Left colon (tissue), 2 donors: Measurements from ENCODE around the gene DIRAS1. TPM values are rescaled to one million over a fixed set of nuclear protein-coding genes. Genes with fewer than 3 reads are reported as not detected.

Source experiments
- total RNA-seq, 2 donors: library from RNA; stranded (reverse); fragmentation: NEBNext Ultra II Directional; extraction: Animal tissue kit (Norgen Biotek cat#: 25700); gene quantifications; one replicate each; pipeline ENCODE4 v1.2.1, GENCODE V29; 2021
- donor health status: DM: no; HTN: no; CAD: no.
- donor health status: DM: yes; HTN: yes; CAD: no.

DIRAS1 gene
- total RNA-seq, 2 donors from 2014 or later: 0.52 to 1.1 TPM

Other genes with a start within 250 kb of the DIRAS1 start
- gene GADD45B, start 245.2 kb downstream of the DIRAS1 start, total RNA-seq: 10 to 100 TPM; 44.4 to 53.8 TPM
- gene GNG7, start 18.7 kb downstream of the DIRAS1 start, total RNA-seq: 1 to 10 TPM; 1.4 to 5.3 TPM
- gene SLC39A3, start 18.6 kb upstream of the DIRAS1 start, total RNA-seq: 10 to 100 TPM; 21.6 to 24.9 TPM
- 10 to 100 TPM; 39.6 to 52.3 TPM for gene SGTA, start 61.9 kb upstream of the DIRAS1 start, total RNA-seq
- 10 to 100 TPM; 43.6 to 46.0 TPM for gene THOP1, start 64.1 kb upstream of the DIRAS1 start, total RNA-seq
- 1 to 10 TPM; 4.1 to 4.3 TPM for gene ZNF554, start 98.5 kb upstream of the DIRAS1 start, total RNA-seq
- 1 to 10 TPM; 5.2 to 5.5 TPM for gene ZNF555, start 120.1 kb upstream of the DIRAS1 start, total RNA-seq
- under 1 TPM in 1 of 2 donors, not detected in 1; 0.12 TPM for gene ZNF556, start 146.0 kb upstream of the DIRAS1 start, total RNA-seq
- gene ZNF57, start 179.6 kb upstream of the DIRAS1 start, total RNA-seq: 10 to 100 TPM; 17.4 to 19.1 TPM
- gene ZNF77, start 223.6 kb upstream of the DIRAS1 start, total RNA-seq: 1 to 10 TPM; 4.5 to 4.6 TPM